GM15510 (cell line): ENCODE results near the gene CTNNB1.

Experiments used
- POLR2A ChIP-seq: IDR thresholded peaks from 3 replicates; pipeline ENCODE4 v1.6.1; 2011; ENCODE audit warnings: borderline replicate concordance; ENCODE audit not compliant: insufficient read length; ENCODE audit errors: extremely low read depth

The CTNNB1 gene

DNA sequence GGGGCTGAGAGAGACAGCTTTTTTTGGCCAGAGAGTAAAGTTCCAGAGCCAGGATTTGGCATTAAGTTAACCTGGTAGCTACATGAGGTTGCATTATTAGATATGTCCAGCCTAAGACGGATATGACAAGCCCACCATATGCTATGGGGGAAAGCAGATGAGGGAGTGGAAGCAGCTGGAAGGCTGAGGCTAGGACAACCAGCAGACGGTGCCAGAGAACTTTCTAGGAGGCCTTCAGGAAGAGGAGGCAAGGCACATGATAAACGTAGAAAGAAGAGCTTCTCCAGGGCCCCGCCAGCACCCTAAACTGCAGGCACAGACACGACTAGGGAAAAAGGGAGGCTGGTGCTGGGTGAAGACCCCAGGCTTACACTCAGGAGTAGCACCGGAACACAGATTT is 87.0 kb downstream of the CTNNB1 start:
- TF ChIP-seq POLR2A = no peak

DNA sequence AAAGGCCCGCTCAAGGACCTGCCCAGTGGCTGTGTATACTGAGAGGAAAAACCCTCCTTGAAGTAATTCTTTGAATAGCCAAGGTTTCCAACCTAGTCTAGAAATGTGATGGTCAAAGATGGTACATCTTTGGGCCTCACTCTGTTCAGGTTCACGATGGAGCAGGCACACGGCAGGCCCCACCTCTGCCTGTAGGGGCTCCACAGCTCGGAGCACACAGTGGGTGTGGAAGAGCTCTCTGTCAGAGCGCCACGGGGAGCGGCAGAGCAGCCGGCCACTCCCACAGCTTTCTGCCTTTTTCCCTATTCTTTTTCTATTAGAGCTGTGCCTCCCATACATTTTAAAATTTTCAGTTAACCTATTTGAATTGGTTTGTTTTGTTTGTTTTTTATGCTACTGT is 89.5 kb downstream of the CTNNB1 start:
- TF ChIP-seq POLR2A = no peak
